Fibroblast of pulmonary artery (primary cell): ENCODE data around the gene FREY1.

Experiments
- DNase-seq: peaks from one replicate; pipeline ENCODE4 v3.0.0-alpha.2; 2010; ENCODE audit warnings: low read depth
- H3K4me3 ChIP-seq: replicated peaks from 2 replicates; pipeline ENCODE4 v1.5.1; 2011; ENCODE audit warnings: low read depth, mild to moderate bottlenecking, control low read depth, low read length, moderate library complexity
- CTCF ChIP-seq: IDR thresholded peaks from 2 replicates; pipeline ENCODE4 v1.5.1; 2011; ENCODE audit warnings: mild to moderate bottlenecking, control low read depth, low read length, inconsistent platforms; ENCODE audit errors: missing control alignments

Gene FREY1

GRCh38 chr11:45899448-45900174 lies 7.5 kb downstream of the FREY1 start:
- peak; percentile 80 for DNase-seq
- H3K4me3 ChIP-seq = peak overlapping the region; percentile 58
- no peak for TF ChIP-seq CTCF

GRCh38 chr11:45899086-45899447 lies 8.0 kb downstream of the FREY1 start:
- TF ChIP-seq CTCF = no peak
- H3K4me3 ChIP-seq = no peak overlapping the region
- DNase-seq = no peak

- no peak for TF ChIP-seq CTCF
- no peak for DNase-seq
- no peak overlapping the region for H3K4me3 ChIP-seq
Observed at GRCh38 chr11:45897556-45897955, 9.5 kb downstream of the FREY1 start.

- TF ChIP-seq CTCF = no peak
- H3K4me3 ChIP-seq = no peak overlapping the region
- DNase-seq = no peak
Observed at GRCh38 chr11:45896422-45896984, 10.6 kb downstream of the FREY1 start.

GRCh38 chr11:45895553-45896259 lies 11.4 kb downstream of the FREY1 start:
- H3K4me3 ChIP-seq = no peak overlapping the region
- no peak for DNase-seq
- no peak for TF ChIP-seq CTCF

- DNase-seq = no peak
- no peak for TF ChIP-seq CTCF
- H3K4me3 ChIP-seq = no peak overlapping the region
Observed at GRCh38 chr11:45894555-45895247, 12.4 kb downstream of the FREY1 start.
